Osteocyte (in vitro differentiated cells): ENCODE data around the gene NR5A2. TPM values are rescaled to one million over a fixed set of nuclear protein-coding genes. Genes with fewer than 3 reads are reported as not detected.

Experiments
- DNase-seq: peaks from one replicate; pipeline ENCODE4 v3.0.0; 2021; ENCODE audit warnings: mixed read lengths; ENCODE audit not compliant: unreplicated experiment; ENCODE audit errors: extremely low spot score
- H3K27ac Mint-ChIP-seq: one replicate; pipeline ENCODE4 v1.8.0; 2021; ENCODE audit warnings: mild to moderate bottlenecking, mixed read lengths; ENCODE audit not compliant: unreplicated experiment
- H3K27me3 Mint-ChIP-seq: one replicate; pipeline ENCODE4 v1.8.0; 2021; ENCODE audit warnings: mixed read lengths; ENCODE audit not compliant: unreplicated experiment
- H3K36me3 Mint-ChIP-seq: one replicate; pipeline ENCODE4 v1.8.0; 2021; ENCODE audit warnings: mixed read lengths; ENCODE audit not compliant: unreplicated experiment
- H3K4me1 Mint-ChIP-seq: one replicate; pipeline ENCODE4 v1.8.0; 2021; ENCODE audit warnings: mixed read lengths; ENCODE audit not compliant: unreplicated experiment
- H3K4me3 Mint-ChIP-seq: one replicate; pipeline ENCODE4 v1.8.0; 2021; ENCODE audit warnings: mild to moderate bottlenecking, moderate library complexity, mixed read lengths; ENCODE audit not compliant: unreplicated experiment
- H3K9me3 Mint-ChIP-seq: one replicate; pipeline ENCODE4 v1.8.0; 2021; ENCODE audit warnings: mixed read lengths; ENCODE audit not compliant: unreplicated experiment
- CTCF ChIP-seq: fragments of 200-600 bp; sonication (generic); IDR thresholded peaks from 2 replicates; pipeline ENCODE4 v1.5.0; 2021; ENCODE audit warnings: antibody characterized with exemption, mild to moderate bottlenecking, moderate library complexity
- total RNA-seq: library from RNA; stranded (reverse); gene quantifications from 2 replicates; pipeline ENCODE4 v1.2.1, GENCODE V29; 2021

The NR5A2 gene
- total RNA-seq, 1 donor from 2014 or later, result not detected

GRCh38 chr1:200150006-200150405 is 122.5 kb downstream of the NR5A2 start:
- H3K4me1 Mint-ChIP-seq, result peaks cover 10% of the 10 kb centered on the region
- H3K27ac Mint-ChIP-seq, result no peak overlapping the region
- no peak for TF ChIP-seq CTCF
- H3K27me3 Mint-ChIP-seq, result no peaks in the 10 kb centered on the region
- no peaks in the 10 kb centered on the region for H3K9me3 Mint-ChIP-seq
- no peak for DNase-seq
- no peak overlapping the region for H3K4me3 Mint-ChIP-seq
- peaks cover 1% of the 10 kb centered on the region for H3K36me3 Mint-ChIP-seq

GRCh38 chr1:200150721-200151120 is 123.2 kb downstream of the NR5A2 start:
- no peak for DNase-seq
- H3K4me1 Mint-ChIP-seq, result peaks cover 10% of the 10 kb centered on the region
- no peak overlapping the region for H3K4me3 Mint-ChIP-seq
- H3K36me3 Mint-ChIP-seq, result peaks cover 1% of the 10 kb centered on the region
- TF ChIP-seq CTCF, result no peak
- H3K27me3 Mint-ChIP-seq, result no peaks in the 10 kb centered on the region
- no peak overlapping the region for H3K27ac Mint-ChIP-seq
- no peaks in the 10 kb centered on the region for H3K9me3 Mint-ChIP-seq

- Mint-ChIP-seq H3K4me1 (peaks cover 10% of the 10 kb centered on the region), H3K4me3 (no peak overlapping the region), H3K36me3 (peaks cover 1% of the 10 kb centered on the region), H3K27ac (no peak overlapping the region), H3K9me3 (no peaks in the 10 kb centered on the region), H3K27me3 (peaks cover 5% of the 10 kb centered on the region)
- no peak for TF ChIP-seq CTCF
- DNase-seq, result no peak
Observed at GRCh38 chr1:200152336-200152735, 124.8 kb downstream of the NR5A2 start.

GRCh38 chr1:200153277-200154055 is 126.0 kb downstream of the NR5A2 start:
- no peak for TF ChIP-seq CTCF
- Mint-ChIP-seq H3K27me3 (peaks cover 12% of the 10 kb centered on the region), H3K4me1 (peaks cover 11% of the 10 kb centered on the region), H3K36me3 (no peaks in the 10 kb centered on the region), H3K9me3 (no peaks in the 10 kb centered on the region), H3K4me3 (no peak overlapping the region), H3K27ac (no peak overlapping the region)
- DNase-seq, result no peak

- peaks cover 11% of the 10 kb centered on the region for H3K4me1 Mint-ChIP-seq
- DNase-seq, result no peak
- no peaks in the 10 kb centered on the region for H3K9me3 Mint-ChIP-seq
- no peak overlapping the region for H3K27ac Mint-ChIP-seq
- no peak overlapping the region for H3K4me3 Mint-ChIP-seq
- H3K36me3 Mint-ChIP-seq, result no peaks in the 10 kb centered on the region
- peaks cover 12% of the 10 kb centered on the region for H3K27me3 Mint-ChIP-seq
- no peak for TF ChIP-seq CTCF
Observed at GRCh38 chr1:200154069-200154767, 126.7 kb downstream of the NR5A2 start.
